ENCODE measurements around the gene SORCS2. TPM values are rescaled to one million over a fixed set of nuclear protein-coding genes. Genes with fewer than 3 reads are reported as not detected.

The SORCS2 gene
- total and polyA plus RNA-seq, 7 donors = 0.18 to 1.5 (median 0.36) TPM

DNA sequence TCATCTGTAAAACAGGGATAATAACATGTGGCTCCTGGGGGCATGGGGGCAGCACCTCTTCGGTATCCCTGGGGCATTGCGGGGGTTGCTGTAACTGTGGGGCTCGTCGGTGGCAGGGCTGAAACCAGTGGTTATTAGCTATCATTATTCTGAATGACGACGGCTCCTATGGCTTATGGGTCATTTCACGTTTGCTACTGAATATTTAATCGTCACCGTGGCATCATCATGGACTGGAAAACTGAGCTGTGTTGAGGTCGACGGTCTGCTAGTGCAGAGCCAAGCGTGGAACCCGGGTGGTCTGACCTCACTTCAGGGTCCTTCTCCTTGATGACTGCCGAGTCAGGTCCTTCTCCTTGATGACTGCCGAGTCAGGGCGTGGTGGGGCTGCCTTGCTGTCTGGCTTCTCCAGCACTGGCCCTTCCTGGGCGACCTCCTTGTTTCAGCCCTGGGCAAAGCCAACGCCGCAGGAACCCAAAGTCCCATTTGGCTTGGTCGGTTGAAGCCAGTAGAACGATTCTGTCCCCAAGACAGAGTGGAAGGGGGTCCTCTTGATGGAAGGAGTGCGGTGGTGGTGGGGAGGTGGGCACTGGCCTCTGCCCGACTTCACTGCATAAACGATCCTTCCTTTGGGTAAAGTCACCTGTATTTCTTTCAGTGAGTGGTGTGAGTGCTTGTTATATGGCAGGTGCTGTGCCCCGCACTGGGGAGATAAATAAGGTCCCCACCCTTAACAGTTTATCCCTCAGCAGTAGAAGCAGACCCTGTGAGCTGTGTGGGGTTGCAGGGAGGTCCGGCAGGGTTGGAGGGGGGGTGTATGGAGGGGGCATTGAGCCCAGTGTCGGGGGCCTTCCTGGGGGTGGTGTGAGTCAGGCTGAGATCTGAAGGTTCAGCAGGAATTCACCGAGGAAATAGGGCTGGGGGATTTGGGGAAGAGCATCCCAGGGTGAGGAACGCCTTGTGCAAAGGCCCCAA is 201.6 kb downstream of the SORCS2 start:
- no peak for ATAC-seq
- TF ChIP-seq, protein P1, sequence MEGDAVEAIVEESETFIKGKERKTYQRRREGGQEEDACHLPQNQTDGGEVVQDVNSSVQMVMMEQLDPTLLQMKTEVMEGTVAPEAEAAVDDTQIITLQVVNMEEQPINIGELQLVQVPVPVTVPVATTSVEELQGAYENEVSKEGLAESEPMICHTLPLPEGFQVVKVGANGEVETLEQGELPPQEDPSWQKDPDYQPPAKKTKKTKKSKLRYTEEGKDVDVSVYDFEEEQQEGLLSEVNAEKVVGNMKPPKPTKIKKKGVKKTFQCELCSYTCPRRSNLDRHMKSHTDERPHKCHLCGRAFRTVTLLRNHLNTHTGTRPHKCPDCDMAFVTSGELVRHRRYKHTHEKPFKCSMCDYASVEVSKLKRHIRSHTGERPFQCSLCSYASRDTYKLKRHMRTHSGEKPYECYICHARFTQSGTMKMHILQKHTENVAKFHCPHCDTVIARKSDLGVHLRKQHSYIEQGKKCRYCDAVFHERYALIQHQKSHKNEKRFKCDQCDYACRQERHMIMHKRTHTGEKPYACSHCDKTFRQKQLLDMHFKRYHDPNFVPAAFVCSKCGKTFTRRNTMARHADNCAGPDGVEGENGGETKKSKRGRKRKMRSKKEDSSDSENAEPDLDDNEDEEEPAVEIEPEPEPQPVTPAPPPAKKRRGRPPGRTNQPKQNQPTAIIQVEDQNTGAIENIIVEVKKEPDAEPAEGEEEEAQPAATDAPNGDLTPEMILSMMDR (IDR thresholded peaks at IDR 0.05) = no peak
- H3K27me3 ChIP-seq (ENCODE audit: insufficient read depth in 3 of 3, low read length in 2 of 3) = peaks cover 0 to 43% (median 13%) of the 10 kb centered on the region in 3 donors
- 60 to 67% (median 62%) methylated on average over 28 to 29 of the region's 29 CpGs for WGBS, 3 donors
- intact Hi-C loops (cut with DNase I) = no loop called here
- no peak overlapping the region for H3K27ac ChIP-seq
- no peak for DNase-seq
- no peak overlapping the region for H3K4me3 ChIP-seq
- no peaks in the 10 kb centered on the region for H3K9me3 ChIP-seq
- H3K4me1 ChIP-seq = no peaks in the 10 kb centered on the region
- no peaks in the 10 kb centered on the region for H3K36me3 ChIP-seq (ENCODE audit: insufficient read depth in 1 of 2, low read depth in 1 of 2)

DNA sequence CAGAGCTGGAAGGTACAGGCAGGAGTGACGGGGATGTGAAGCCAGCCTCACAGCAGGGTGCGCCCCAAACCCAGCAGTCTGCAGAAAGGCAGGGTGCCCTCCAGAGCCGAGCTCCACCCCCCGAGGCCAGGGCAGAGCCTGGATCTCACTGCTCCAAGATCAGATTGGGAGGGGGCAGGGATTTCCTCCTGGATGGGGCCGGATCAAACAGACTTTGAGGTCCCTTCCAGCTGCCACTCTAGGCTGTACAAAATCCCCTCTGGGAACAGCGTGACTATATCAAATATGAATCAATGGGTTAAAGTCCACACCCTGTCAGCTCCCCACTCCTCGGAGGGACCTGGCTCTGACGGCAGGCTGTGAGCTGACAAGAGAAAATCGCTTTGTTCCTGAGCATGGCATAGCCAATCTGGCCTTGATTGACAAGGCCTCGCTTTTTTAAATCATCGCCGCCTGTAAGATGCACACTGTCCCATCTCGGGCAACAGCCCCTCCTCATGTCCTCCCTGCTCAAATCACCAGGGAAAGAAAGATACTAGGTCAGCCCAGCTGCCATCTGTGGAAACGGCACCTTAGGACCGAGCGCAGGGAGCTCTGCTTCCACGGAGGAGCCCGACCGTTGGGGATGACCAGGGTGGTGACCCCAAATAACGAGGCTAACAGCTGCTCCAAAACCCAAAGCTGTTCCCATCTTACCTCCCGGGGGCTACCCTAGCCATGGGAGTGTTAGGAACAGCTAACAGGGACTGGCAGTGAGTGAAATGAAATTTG is 202.5 kb downstream of the SORCS2 start:
- TF ChIP-seq, protein P1 (IDR thresholded peaks at IDR 0.05) = no peak
- peaks cover 0 to 51% (median 11%) of the 10 kb centered on the region in 3 donors for H3K27me3 ChIP-seq (ENCODE audit: insufficient read depth in 3 of 3, low read length in 2 of 3)
- intact Hi-C loops (cut with DNase I) = no loop called here
- WGBS, 3 donors = 43 to 63% (median 44%) methylated on average over 20 to 21 of the region's 21 CpGs
- H3K4me3 ChIP-seq = no peak overlapping the region
- H3K9me3 ChIP-seq = no peaks in the 10 kb centered on the region
- ATAC-seq = no peak
- DNase-seq = no peak
- H3K4me1 ChIP-seq = no peaks in the 10 kb centered on the region
- H3K36me3 ChIP-seq (ENCODE audit: insufficient read depth in 1 of 2, low read depth in 1 of 2) = no peaks in the 10 kb centered on the region
- no peak overlapping the region for H3K27ac ChIP-seq

DNA sequence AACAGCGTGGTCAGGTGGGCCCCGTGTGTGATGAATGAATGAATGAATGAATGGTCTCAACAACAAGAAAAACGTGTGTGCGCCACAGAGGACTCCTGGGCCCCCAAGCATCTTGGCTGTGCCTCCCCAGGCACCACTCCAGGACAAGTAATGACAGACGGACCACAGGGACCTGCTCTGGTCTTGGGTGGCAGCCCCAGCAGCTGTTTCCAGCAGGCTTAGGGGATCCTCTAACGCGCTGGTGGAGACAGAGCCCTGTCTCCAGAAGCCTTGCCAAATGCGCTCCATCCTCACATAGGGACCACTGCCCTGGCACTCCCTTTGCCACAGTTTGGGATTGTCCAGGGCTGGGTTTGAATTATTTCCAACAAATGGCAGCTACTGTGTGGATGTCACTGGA is 203.3 kb downstream of the SORCS2 start:
- TF ChIP-seq, protein P1 (IDR thresholded peaks at IDR 0.05) = no peak
- no peaks in the 10 kb centered on the region for H3K36me3 ChIP-seq (ENCODE audit: insufficient read depth in 1 of 2, low read depth in 1 of 2)
- intact Hi-C loops (cut with DNase I) = no loop called here
- peaks cover 0 to 58% (median 10%) of the 10 kb centered on the region in 3 donors for H3K27me3 ChIP-seq (ENCODE audit: insufficient read depth in 3 of 3, low read length in 2 of 3)
- H3K4me1 ChIP-seq = no peaks in the 10 kb centered on the region
- no peak overlapping the region for H3K27ac ChIP-seq
- 33 to 65% (median 35%) methylated on average over 8 of the region's 8 CpGs for WGBS, 3 donors
- DNase-seq (no peak), ATAC-seq (no peak)
- H3K4me3 ChIP-seq = no peak overlapping the region
- H3K9me3 ChIP-seq = no peaks in the 10 kb centered on the region

DNA sequence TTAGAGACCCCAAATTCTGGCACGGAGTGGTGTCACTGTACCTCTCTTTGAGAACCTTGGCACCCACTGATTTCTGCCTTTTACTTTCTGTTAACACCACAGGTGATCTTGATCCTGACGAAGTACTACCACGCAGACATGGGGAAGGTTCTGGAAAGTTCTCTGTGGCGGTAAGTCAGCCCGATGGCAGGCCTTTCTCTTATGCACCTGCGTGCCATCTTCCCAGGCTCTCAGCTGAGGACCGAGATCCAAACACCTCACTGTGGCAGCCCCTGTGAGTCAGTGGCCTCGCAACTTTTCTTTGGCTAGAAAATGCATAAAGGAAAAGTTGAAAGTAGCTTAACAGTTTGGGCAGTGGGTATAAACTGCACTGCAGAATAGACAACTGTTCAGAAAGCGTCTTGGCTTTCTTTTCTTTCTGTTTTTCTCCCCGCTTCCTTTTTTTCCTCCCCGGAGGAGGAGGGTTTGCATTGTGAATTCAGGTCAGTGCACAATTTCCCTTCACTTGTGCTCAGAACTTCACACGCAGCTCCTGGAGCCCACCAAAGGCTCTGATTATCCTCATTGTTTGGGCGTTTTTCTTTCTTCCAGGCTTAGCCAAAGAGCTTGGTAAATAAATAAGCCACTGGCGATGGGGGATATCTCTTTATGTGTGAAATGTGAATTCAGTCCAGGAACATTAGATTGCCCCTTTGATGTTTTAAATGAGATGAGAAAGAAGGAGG is 204.0 kb downstream of the SORCS2 start:
- no peak overlapping the region for H3K4me3 ChIP-seq
- H3K4me1 ChIP-seq = no peaks in the 10 kb centered on the region
- 80 to 87% (median 86%) methylated on average over 14 of the region's 14 CpGs for WGBS, 3 donors
- H3K27ac ChIP-seq = no peak overlapping the region
- intact Hi-C loops (cut with DNase I) = no loop called here
- DNase-seq = no peak
- TF ChIP-seq, protein P1 (IDR thresholded peaks at IDR 0.05) = no peak
- no peaks in the 10 kb centered on the region for H3K9me3 ChIP-seq
- peaks cover 0 to 63% (median 10%) of the 10 kb centered on the region in 3 donors for H3K27me3 ChIP-seq (ENCODE audit: insufficient read depth in 3 of 3, low read length in 2 of 3)
- ATAC-seq = no peak
- H3K36me3 ChIP-seq (ENCODE audit: insufficient read depth in 1 of 2, low read depth in 1 of 2) = no peaks in the 10 kb centered on the region

Measured in psoas muscle (tissue), 8 donors.